WERI-Rb-1 (cell line): ENCODE results near the gene CAPS.
A peak's percentile ranks its signal among the peaks of the same experiment; 100 is the strongest.

Experiments
- DNase-seq: peaks from one replicate; pipeline ENCODE4 v3.0.0-alpha.2; 2020
- H3K27ac ChIP-seq: fragments of 250-450 bp; sonication (Bioruptor Pico); 2 replicates; pipeline ENCODE4 v1.5.1; 2020; ENCODE audit warnings: mild to moderate bottlenecking, moderate library complexity
- H3K27me3 ChIP-seq: fragments of 250-450 bp; sonication (Bioruptor Pico); 2 replicates; pipeline ENCODE4 v1.5.1; 2021; ENCODE audit warnings: mild to moderate bottlenecking, low read depth, moderate library complexity; ENCODE audit not compliant: insufficient read depth, severe bottlenecking
- H3K36me3 ChIP-seq: fragments of 250-450 bp; sonication (Bioruptor Pico); 2 replicates; pipeline ENCODE4 v1.5.1; 2020; ENCODE audit warnings: mild to moderate bottlenecking, moderate library complexity
- H3K4me3 ChIP-seq: 2 replicates; pipeline ENCODE4 v1.5.1; 2011; ENCODE audit warnings: low read depth, mild to moderate bottlenecking, control low read depth, low read length
- H3K9me3 ChIP-seq: fragments of 250-450 bp; sonication (Bioruptor Pico); 2 replicates; pipeline ENCODE4 v1.5.1; 2021; ENCODE audit warnings: mild to moderate bottlenecking, moderate library complexity; ENCODE audit not compliant: severe bottlenecking
- CTCF ChIP-seq: IDR thresholded peaks from 2 replicates; pipeline ENCODE4 v1.5.1; 2011; ENCODE audit warnings: low read depth, mild to moderate bottlenecking, control low read depth, inconsistent platforms, low read length

CAPS gene

GRCh38 chr19:5894704-5895349, 19.2 kb upstream of the CAPS start:
- peaks cover 25% of the 10 kb centered on the region for H3K36me3 ChIP-seq
- TF ChIP-seq CTCF = no peak
- no peak overlapping the region for H3K4me3 ChIP-seq
- H3K9me3 ChIP-seq = no peaks in the 10 kb centered on the region
- no peaks in the 10 kb centered on the region for H3K27me3 ChIP-seq
- no peak for DNase-seq
- H3K27ac ChIP-seq = no peak overlapping the region

GRCh38 chr19:5895409-5895808, 18.6 kb upstream of the CAPS start:
- no peaks in the 10 kb centered on the region for H3K9me3 ChIP-seq
- DNase-seq = no peak

GRCh38 chr19:5895890-5896289, 18.2 kb upstream of the CAPS start:
- no peaks in the 10 kb centered on the region for H3K27me3 ChIP-seq
- no peak for TF ChIP-seq CTCF
- peak; percentile 33 for DNase-seq

More at GRCh38 chr19:5895409-5895808, 18.6 kb upstream of the CAPS start:
- Histone ChIP-seq H3K4me3 (no peak overlapping the region), H3K36me3 (peaks cover 31% of the 10 kb centered on the region), H3K27ac (no peak overlapping the region), H3K27me3 (no peaks in the 10 kb centered on the region)
- no peak for TF ChIP-seq CTCF

GRCh38 chr19:5896365-5897076, 17.5 kb upstream of the CAPS start:
- Histone ChIP-seq H3K4me3 (no peak overlapping the region), H3K27me3 (no peaks in the 10 kb centered on the region), H3K27ac (no peak overlapping the region), H3K36me3 (peaks cover 37% of the 10 kb centered on the region), H3K9me3 (no peaks in the 10 kb centered on the region)
- no peak for TF ChIP-seq CTCF
- DNase-seq = no peak

More at GRCh38 chr19:5895890-5896289, 18.2 kb upstream of the CAPS start:
- Histone ChIP-seq H3K36me3 (peaks cover 32% of the 10 kb centered on the region), H3K27ac (no peak overlapping the region), H3K9me3 (no peaks in the 10 kb centered on the region), H3K4me3 (no peak overlapping the region)

GRCh38 chr19:5897189-5897969, 16.7 kb upstream of the CAPS start:
- Histone ChIP-seq H3K9me3 (no peaks in the 10 kb centered on the region), H3K27me3 (no peaks in the 10 kb centered on the region), H3K36me3 (peaks cover 41% of the 10 kb centered on the region), H3K4me3 (no peak overlapping the region), H3K27ac (no peak overlapping the region; the same call in 1 of the 2 replicates)
- TF ChIP-seq CTCF = peak; percentile 31; the same call in 1 of the 2 replicates
- no peak for DNase-seq
